Skeletal muscle satellite cell (primary cell): Measurements from ENCODE around the gene ANKRD55.
"Not testable (repeated sequence)": the region's sequence is repeated elsewhere in the genome, so short reads cannot be mapped to it uniquely, and the experiment has no call there.

Experiments
- H3K27me3 ChIP-seq: 2 replicates; pipeline ENCODE4 v1.7.0; 2013; ENCODE audit warnings: low read length; ENCODE audit not compliant: control insufficient read depth, insufficient read depth
- H3K36me3 ChIP-seq: 2 replicates; pipeline ENCODE4 v1.7.0; 2013; ENCODE audit warnings: mild to moderate bottlenecking, control low read depth, low read length; ENCODE audit not compliant: insufficient read depth
- H3K4me1 ChIP-seq: 2 replicates; pipeline ENCODE4 v1.7.0; 2013; ENCODE audit warnings: low read length; ENCODE audit not compliant: control insufficient read depth, insufficient read depth
- H3K4me2 ChIP-seq: 2 replicates; pipeline ENCODE4 v1.7.0; 2013; ENCODE audit warnings: mild to moderate bottlenecking, low read length
- H3K4me3 ChIP-seq: 2 replicates; pipeline ENCODE4 v1.7.0; 2013; ENCODE audit warnings: low read length
- H3K9ac ChIP-seq: 2 replicates; pipeline ENCODE4 v1.7.0; 2013; ENCODE audit warnings: mild to moderate bottlenecking, low read depth, low read length, moderate library complexity
- H3K9me3 ChIP-seq: replicated peaks from 2 replicates; pipeline ENCODE4 v1.7.0; 2013; ENCODE audit warnings: mild to moderate bottlenecking, control low read depth, low read length

The ANKRD55 gene

DNA sequence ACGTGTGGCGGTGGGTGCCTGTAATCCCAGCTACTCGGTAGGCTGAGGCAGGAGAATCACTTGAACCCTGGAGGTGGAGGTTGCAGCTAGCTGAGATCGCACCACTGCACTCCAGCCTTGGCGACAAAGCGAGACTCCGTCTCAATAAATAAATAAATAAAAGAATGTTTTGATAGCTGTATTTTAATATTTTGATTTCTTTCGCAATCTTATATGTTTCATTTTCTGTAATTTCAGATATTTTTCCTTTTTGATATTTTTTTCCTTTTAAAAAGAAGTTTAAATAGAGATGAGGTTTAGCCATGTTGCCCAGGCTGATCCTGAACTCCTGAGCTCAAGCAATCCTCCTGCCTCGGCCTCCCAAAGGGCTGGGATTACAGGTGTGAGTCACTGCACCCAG, 82.4 kb downstream of the ANKRD55 start:
- not testable (repeated sequence) for H3K9ac ChIP-seq, H3K36me3 ChIP-seq, H3K4me1 ChIP-seq, H3K4me3 ChIP-seq, H3K9me3 ChIP-seq, H3K4me2 ChIP-seq, H3K27me3 ChIP-seq

DNA sequence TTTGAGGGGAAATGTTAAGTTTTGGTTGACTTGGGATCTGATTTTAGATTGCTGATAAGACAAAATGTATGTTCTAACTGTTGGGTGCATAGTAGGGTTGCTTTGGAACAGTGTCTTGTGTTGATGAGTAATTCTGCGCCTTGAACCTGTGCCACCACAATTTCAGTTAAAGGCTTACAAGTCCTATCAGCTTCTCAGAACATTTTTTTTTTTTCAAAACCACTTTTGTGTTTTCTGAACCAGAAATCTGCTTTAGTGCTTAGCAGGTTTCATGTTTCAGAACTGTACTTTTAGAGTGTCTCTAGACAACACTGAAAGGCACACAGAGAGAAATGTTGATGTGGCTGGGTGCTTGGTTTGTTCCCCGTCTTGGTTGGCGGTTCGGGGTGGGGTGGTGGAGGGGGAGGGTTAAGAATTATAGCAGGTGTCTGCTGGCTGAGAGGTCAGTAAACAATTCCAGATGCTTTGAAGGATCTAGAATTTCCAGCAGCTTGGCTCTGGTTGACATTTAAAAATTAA, 84.6 kb downstream of the ANKRD55 start:
- Histone ChIP-seq H3K9me3 (no peaks in the 10 kb centered on the region), H3K27me3 (no peaks in the 10 kb centered on the region), H3K36me3 (no peaks in the 10 kb centered on the region), H3K4me2 (no peak overlapping the region), H3K4me3 (no peak overlapping the region), H3K9ac (no peak overlapping the region), H3K4me1 (no peaks in the 10 kb centered on the region)

DNA sequence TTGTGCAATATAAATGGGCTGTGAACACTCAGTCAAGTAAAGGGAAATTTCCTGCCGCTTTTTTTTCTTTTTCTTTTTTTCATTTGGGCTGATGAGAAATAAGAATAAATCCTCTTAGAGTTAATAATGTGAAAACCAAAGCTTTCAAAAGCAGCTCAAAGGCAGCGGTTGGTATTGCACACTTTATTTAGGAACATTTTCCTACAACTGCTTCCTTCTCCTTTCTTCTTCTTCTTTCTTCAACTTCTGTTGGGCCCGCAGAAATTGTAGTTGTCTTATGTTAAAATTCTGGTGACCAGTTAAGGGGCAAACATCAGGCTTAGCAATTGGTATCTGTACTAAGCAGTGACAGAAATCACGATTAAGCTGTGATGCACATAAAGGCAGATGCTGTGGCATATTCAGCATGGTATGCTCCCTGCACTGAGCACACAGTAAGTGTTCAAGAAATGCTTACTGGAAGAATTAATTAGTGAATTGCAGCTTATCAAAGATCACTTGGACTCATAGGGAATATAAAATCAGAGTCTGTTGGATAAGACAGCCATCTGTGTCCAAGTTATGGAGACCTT, 85.4 kb downstream of the ANKRD55 start:
- H3K9me3 ChIP-seq: no peaks in the 10 kb centered on the region
- no peaks in the 10 kb centered on the region for H3K36me3 ChIP-seq
- H3K27me3 ChIP-seq: no peaks in the 10 kb centered on the region
- H3K4me3 ChIP-seq: no peak overlapping the region
- no peaks in the 10 kb centered on the region for H3K4me1 ChIP-seq
- no peak overlapping the region for H3K4me2 ChIP-seq
- H3K9ac ChIP-seq: no peak overlapping the region

DNA sequence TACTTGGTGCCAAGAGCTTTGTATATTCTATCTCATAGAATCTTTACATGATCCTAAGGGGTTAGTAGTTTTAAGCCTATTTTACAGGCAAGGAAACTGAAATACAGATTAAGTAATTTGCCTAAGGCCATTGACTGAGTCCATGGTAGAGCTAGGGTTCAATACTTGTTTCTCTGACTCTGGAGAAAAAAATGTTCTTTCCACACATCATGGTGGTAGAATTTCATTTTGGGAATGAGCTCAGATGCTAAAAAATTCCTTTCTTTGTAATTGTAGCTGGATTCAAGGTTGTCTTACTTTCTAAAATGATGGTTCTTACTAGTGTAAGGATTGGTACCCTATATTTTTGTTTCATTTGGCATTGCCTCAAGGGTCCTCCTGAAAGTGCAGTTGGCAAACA, 86.0 kb downstream of the ANKRD55 start:
- Histone ChIP-seq H3K27me3 (no peaks in the 10 kb centered on the region), H3K9ac (no peak overlapping the region), H3K4me2 (no peak overlapping the region), H3K9me3 (no peaks in the 10 kb centered on the region), H3K4me3 (no peak overlapping the region), H3K4me1 (no peaks in the 10 kb centered on the region), H3K36me3 (no peaks in the 10 kb centered on the region)

DNA sequence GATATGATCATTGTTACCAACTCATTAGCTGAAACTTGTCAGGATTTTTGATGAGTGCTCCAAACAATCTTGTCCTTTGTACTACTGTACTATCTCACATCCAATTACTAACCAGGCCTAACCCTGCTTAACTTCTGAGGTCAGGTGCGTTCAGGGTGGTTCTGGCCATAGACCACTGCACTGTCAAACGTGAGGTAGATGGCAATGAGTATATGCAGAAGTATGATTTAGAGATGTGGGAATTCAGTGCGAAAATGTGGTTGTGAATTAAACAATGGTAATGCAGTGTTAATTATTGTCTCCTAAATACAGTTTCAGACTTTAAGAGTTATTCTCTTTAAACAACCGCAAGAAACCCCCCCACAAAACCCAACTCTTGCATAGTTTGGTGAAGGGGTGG, 86.5 kb downstream of the ANKRD55 start:
- H3K9ac ChIP-seq: no peak overlapping the region
- H3K9me3 ChIP-seq: no peaks in the 10 kb centered on the region
- H3K4me2 ChIP-seq: no peak overlapping the region
- H3K4me1 ChIP-seq: no peaks in the 10 kb centered on the region
- H3K27me3 ChIP-seq: no peaks in the 10 kb centered on the region
- no peak overlapping the region for H3K4me3 ChIP-seq
- H3K36me3 ChIP-seq: no peaks in the 10 kb centered on the region

- Histone ChIP-seq H3K9ac (no peak overlapping the region), H3K4me2 (no peak overlapping the region), H3K4me1 (no peaks in the 10 kb centered on the region), H3K27me3 (no peaks in the 10 kb centered on the region), H3K36me3 (no peaks in the 10 kb centered on the region), H3K9me3 (no peaks in the 10 kb centered on the region), H3K4me3 (no peak overlapping the region)
Measured at GRCh38 chr5:56145511-56145910, 87.6 kb downstream of the ANKRD55 start.

DNA sequence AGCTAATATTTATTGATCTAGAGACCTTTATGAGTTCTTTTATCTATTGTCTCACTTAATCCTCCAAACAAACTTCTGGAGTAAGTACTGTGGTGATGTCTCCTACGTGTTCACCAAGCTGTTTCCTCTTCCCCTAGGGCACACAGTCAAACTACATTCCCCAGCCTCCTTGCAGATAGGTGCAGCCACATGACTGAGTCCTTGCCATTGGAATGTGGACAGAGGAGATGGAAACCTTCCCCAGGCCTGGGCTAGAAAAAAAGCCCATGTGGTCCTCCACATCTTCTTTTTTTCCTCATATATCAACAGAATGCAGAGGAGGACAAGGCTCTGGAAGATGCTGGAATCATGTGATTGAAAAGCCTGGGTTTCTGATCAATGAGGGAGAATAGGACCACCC, 88.0 kb downstream of the ANKRD55 start:
- Histone ChIP-seq H3K4me2 (no peak overlapping the region), H3K4me3 (no peak overlapping the region), H3K4me1 (no peaks in the 10 kb centered on the region), H3K27me3 (no peaks in the 10 kb centered on the region), H3K36me3 (no peaks in the 10 kb centered on the region), H3K9me3 (no peaks in the 10 kb centered on the region), H3K9ac (no peak overlapping the region)

DNA sequence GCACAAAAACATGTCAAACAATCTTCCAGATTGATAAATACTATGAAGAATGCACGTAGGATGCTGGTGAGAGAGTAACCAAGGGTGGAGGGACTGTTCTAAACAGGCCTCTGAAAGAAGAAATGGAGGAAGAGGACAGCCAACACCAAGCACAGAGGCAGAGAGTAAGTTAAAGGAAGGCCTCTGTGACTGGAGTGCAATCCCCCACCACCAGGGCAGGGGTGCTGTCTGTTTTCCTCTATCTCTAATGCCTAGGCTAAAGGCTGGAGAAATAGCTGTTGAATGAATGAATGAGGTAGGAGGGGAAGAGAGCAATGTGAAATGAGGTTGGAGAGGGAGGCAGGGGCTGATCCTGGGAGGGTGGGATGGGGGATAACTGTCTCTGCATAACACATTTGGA, 88.9 kb downstream of the ANKRD55 start:
- Histone ChIP-seq H3K4me3 (no peak overlapping the region), H3K4me2 (no peak overlapping the region), H3K9ac (no peak overlapping the region), H3K27me3 (no peaks in the 10 kb centered on the region), H3K9me3 (no peaks in the 10 kb centered on the region), H3K4me1 (no peaks in the 10 kb centered on the region), H3K36me3 (no peaks in the 10 kb centered on the region)

DNA sequence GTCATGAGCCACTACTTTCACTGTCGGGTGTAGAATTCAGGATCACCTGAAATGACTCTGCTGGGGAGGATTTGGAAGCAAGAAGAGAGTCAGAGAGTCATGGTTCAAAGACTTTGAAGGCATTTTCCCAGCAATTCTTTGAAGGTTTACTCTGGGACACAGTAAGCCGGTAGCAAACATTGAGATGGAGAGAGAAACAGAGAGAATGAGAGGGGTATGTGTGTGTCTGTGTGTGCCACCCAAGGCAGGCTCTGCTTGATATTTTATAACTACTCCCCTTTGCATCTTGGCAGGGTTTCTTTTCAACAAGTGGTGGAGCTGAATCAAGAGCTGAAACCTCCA, 89.8 kb downstream of the ANKRD55 start:
- Histone ChIP-seq H3K9ac (no peak overlapping the region), H3K36me3 (no peaks in the 10 kb centered on the region), H3K4me3 (no peak overlapping the region), H3K4me1 (no peaks in the 10 kb centered on the region), H3K4me2 (no peak overlapping the region), H3K9me3 (no peaks in the 10 kb centered on the region), H3K27me3 (no peaks in the 10 kb centered on the region)

- Histone ChIP-seq H3K4me3 (no peak overlapping the region), H3K4me1 (no peaks in the 10 kb centered on the region)
Measured at GRCh38 chr5:56142614-56143372, 90.3 kb downstream of the ANKRD55 start.

GRCh38 chr5:56142233-56142613, 90.9 kb downstream of the ANKRD55 start:
- Histone ChIP-seq H3K4me2 (no peak overlapping the region), H3K9me3 (no peaks in the 10 kb centered on the region), H3K36me3 (no peaks in the 10 kb centered on the region), H3K4me3 (no peak overlapping the region), H3K27me3 (no peaks in the 10 kb centered on the region), H3K4me1 (no peaks in the 10 kb centered on the region), H3K9ac (no peak overlapping the region)

More at GRCh38 chr5:56142614-56143372, 90.3 kb downstream of the ANKRD55 start:
- H3K36me3 ChIP-seq: no peaks in the 10 kb centered on the region
- no peak overlapping the region for H3K4me2 ChIP-seq
- H3K9me3 ChIP-seq: no peaks in the 10 kb centered on the region
- H3K9ac ChIP-seq: no peak overlapping the region
- H3K27me3 ChIP-seq: no peaks in the 10 kb centered on the region

- H3K4me1 ChIP-seq: no peaks in the 10 kb centered on the region
- H3K27me3 ChIP-seq: no peaks in the 10 kb centered on the region
- no peak overlapping the region for H3K4me2 ChIP-seq
- no peak overlapping the region for H3K9ac ChIP-seq
- H3K4me3 ChIP-seq: no peak overlapping the region
- no peaks in the 10 kb centered on the region for H3K36me3 ChIP-seq
- no peaks in the 10 kb centered on the region for H3K9me3 ChIP-seq
Measured at GRCh38 chr5:56140073-56140472, 93.1 kb downstream of the ANKRD55 start.
